Stimulated activated CD8-positive, alpha-beta memory T cell treated with anti-CD3 and anti-CD28 coated beads, Interleukin-4, amount 100 ng/mL, for 24 hours (primary cell): ENCODE results near the gene R3HDML.
"Not testable (repeated sequence)": the region's sequence is repeated elsewhere in the genome, so short reads cannot be mapped to it uniquely, and the experiment has no call there.

Experiments
- DNase-seq: peaks from one replicate; pipeline ENCODE4 v3.0.0-alpha.2; 2020; ENCODE audit warnings: low read depth

The R3HDML gene, protein sequence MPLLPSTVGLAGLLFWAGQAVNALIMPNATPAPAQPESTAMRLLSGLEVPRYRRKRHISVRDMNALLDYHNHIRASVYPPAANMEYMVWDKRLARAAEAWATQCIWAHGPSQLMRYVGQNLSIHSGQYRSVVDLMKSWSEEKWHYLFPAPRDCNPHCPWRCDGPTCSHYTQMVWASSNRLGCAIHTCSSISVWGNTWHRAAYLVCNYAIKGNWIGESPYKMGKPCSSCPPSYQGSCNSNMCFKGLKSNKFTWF

DNA sequence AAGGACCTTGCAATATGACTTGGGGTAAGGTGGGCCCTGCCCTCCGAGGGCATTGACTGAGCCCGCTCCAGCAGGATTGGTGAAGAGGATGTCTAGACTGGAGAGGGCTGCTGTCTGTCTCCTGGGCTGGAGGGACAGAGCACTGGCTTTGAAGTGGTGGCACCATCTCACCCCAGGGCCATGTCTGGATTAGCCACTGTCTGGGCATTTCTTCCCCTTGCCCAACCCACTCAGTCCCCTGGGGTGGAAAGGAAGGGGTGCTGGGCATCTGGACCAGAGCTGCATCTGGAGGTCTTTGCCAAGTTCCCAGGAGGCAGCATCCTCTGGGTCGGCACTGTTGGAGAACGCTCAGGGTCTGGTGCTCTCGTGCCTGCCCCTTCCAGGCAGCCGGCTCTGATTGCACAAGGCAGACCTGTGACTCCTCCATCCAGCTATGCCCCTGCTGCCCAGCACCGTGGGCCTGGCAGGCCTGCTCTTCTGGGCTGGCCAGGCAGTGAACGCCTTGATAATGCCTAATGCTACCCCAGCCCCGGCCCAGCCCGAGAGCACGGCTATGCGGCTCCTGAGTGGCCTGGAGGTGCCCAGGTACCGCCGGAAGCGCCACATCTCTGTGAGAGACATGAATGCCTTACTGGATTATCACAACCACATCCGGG is at the start of gene R3HDML:
R3HDML (plus strand) TSS at position 319 of the 656 bp plus-strand sequence; CDS start at position 434, 115 bp downstream.
- DNase-seq = no peak

DNA sequence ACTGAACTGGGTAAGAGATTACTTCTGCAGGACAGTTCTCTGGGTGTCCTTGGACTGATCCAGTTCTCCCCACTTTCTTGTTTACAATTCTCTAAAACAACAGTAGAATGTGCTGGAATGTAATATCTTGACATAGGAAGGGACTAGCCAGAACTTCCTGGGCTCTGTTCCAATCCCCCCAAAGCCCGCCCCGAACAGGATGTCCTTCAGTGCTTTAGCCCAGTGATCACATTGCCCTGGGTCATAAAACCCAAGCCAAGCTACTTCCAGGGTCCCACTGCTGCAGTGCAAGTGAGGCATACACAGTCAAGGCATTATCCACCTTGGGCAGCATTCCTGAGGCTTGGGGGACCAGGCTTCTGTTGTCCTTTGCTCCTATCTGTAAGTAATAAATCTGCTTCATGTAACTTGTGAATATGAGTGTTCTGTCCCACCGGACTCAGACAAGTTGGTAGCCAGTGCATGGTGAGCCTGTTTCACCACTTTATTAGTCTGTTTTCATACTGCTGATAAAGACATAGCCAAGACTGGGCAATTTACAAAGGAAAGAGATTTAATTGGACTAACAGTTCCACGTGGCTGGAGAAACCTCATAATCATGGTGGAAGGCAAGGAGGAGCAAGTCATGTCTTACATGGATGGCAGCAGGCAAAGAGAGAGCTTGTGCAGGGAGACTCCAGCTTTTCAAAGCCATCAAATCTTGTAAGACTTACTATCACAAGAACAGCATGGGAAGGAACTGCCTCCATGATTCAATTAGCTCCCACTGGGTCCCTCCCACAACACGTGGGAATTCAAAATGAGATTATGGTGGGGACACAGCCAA is 49.4 kb upstream of the R3HDML start:
- no peak for DNase-seq

DNA sequence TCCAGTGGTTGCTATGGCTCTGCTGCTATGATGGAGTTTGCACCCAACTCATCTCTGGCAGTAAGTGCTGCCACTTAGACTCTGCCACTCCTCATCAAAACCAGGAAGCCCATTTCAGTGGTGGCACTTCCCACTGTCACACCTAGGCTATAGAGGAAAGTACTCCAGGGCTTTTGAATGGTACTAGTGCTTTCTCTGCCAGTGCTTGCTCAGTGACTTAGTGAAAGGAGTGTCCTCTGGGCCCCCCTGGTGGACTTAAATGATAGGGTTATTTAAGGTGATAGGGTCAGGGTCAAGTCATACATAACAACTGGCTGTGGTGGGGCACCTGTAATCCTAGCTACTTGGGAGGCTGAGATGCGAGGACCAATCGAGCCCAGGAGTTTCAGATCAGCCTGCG is 48.6 kb upstream of the R3HDML start:
- DNase-seq = no peak

DNA sequence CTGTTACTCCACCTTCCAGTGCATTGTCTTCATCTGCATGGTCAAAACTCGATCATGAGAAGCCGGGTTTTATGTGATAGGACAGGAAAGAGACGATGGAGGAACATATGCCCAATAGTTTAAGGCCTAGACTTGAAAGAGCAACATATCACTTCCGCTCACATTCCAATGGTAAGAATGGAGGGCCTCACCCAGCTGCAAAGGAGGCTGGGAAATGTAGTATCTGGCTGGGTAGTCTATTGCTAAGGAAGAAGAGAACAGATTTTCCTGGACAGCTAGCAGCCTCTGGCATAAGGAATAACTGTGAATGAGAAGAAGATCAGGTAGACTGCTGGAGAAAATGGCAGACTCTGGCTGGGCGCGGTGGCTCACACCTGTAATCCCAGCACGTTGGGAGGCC is 45.1 kb upstream of the R3HDML start:
- DNase-seq = no peak

DNA sequence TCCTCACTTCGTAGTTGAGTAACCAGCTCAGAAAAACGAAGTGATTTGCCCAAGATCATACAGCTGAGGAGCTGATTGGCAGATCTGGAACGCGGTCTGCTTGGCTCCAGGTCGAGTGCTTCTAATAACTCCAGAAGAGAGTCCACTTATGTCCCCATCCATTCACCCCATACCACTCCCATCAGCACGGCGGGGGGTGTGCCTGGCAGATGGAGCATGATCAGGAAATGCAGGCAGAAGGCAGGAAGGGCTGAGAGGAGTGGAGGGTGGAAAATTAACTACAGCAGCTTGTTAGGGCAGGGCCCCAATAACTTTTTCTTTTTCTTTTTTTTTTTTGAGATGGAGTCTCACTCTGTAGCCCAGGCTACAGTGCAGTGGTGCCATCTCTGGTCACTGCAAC is 40.8 kb upstream of the R3HDML start:
- DNase-seq = no peak

DNA sequence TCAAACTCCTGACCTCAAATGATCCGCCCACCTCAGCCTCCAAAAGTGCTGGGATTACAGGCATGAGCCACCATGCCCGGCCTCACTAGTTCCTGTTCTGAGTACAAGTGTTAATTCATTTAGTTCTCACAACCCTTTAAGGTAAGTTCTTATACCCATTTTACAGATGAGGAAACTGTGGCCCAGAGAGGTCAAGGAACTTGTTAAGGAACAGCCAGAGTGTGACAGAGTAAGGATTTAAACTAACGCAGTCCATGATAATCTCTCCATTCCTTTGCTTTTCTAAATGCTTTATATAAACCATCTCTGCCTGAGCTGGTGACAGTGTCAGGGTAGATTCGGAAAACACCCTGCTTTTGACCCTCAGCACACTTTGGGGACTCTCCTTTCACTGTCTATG is 39.1 kb upstream of the R3HDML start:
- DNase-seq = no peak

DNA sequence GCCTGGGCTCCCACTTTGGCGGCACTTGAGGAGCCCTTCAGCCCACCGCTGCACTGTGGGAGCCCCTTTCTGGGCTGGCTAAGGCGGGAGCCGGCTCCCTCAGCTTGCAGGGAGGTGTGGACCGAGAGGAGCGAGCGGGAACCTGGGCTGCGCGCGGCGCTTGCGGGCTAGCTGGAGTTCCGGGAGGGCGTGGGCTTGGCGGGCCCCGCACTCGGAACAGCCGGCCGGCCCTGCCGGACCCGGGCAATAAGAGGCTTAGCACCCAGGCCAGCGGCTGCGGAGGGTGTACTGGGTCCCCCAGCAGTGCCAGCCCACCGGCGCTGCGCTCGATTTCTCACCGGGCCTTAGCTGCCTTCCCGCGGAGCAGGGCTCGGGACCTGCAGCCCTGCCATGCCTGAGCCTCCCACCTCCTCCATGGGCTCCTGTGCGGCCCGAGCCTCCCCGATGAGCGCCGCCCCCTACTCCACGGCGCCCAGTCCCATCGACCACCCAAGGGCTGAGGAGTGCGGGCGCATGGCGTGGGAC is 37.8 kb upstream of the R3HDML start:
- not testable (repeated sequence) for DNase-seq

DNA sequence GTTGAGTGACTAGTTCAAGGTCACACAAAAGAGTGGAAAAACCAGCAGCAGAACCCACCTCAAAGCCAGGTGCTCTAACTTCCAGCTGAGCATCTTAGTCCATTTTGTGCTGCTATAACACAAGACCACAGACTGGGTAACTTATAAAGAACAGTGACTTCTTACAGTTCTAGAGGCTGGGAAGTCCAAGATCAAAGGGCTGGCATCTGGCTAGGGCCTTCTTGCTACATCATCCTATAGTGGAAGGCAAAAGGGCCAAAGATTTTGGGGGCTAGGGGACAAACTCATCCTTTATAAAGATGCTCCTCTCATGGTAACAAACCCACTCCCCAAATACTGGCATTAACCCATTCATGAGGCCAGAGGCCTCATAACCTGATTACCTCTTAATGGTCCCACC is 35.6 kb upstream of the R3HDML start:
- DNase-seq = no peak

DNA sequence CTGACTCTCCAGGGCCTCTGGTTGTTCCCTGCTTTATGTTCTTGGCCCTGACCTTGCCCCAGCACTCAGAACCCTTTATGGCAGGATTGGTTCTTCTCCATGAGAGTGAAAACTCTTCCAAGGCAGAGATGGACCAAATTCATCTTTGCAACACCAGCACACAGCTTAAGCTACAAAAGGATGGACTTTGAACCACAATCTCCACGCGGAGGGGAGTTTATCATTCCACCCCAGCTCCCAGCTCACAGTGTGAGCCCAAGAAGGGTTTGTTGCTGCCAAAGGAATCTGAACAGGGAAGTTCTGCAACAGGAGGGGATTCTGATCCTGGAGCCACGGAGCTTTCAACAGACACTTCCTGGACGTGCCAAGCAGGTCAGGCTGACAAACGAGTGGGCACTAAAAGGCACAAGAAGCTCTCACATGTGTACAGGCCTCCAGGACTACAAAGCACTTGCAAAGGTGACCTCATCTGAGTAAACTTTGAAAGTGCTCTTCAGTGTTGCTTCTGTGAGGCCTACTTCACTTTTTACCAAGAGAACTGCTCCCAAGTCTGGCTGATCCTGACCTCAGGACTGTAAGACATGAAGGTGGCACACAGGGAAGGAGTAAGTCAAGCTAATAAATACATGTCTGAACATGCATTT is 34.7 kb upstream of the R3HDML start:
- DNase-seq = no peak

DNA sequence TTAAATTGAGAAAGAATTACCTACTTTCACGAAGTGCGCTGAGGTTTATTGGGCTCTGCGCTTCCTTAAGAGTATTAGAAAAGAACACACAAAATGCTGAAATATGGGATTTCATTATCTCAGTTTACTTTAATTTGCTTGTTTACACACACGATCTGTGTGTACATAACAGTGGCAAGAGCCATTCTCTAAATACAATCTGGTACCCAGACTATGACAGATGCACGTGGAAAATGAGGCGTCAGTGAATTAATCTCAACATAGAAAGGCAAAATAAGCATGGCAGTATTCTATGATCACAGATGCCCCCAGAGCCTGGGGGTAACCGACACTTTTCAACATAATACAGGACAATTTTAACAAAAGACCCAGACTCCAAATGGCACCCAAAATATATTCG is 34.1 kb upstream of the R3HDML start:
- no peak for DNase-seq

DNA sequence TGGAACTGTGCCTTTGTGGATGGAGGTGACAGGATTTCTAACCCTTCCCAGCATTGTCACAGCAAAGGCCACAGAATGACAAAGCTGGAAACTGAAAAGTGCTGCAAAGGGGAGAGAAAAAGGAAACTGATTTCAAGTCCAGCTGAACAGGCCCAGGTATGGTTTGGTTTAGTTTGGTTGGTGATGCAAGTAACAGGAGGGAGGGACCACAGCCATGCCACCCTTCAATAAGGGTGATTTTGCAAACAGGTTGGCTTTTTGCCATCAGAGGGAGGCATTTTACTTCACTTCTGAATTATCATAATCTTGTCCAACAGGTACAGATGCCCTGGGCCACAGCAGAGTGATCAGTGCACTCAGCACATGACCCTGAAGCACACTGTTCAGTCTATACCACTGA is 32.5 kb upstream of the R3HDML start:
- no peak for DNase-seq

DNA sequence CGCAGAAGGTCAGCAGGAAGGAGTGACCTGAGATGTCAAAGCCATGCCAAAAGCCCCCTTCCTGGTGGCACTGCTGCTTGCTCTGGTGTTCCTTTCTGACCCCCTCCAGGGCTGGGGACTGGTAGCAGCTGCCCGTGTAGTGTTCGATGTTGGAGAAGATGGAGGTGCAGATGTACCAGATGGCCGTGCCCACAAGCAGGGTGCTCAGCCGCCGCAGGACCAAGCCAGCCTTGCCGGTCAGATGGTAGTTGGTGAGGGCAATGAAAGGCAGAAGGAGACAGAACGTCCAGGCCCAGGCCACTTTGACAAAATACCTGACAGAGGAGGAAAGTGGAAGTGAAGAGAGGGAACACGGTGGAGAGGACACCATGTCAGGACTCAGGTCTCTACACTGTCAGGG is 29.9 kb upstream of the R3HDML start:
- no peak for DNase-seq

DNA sequence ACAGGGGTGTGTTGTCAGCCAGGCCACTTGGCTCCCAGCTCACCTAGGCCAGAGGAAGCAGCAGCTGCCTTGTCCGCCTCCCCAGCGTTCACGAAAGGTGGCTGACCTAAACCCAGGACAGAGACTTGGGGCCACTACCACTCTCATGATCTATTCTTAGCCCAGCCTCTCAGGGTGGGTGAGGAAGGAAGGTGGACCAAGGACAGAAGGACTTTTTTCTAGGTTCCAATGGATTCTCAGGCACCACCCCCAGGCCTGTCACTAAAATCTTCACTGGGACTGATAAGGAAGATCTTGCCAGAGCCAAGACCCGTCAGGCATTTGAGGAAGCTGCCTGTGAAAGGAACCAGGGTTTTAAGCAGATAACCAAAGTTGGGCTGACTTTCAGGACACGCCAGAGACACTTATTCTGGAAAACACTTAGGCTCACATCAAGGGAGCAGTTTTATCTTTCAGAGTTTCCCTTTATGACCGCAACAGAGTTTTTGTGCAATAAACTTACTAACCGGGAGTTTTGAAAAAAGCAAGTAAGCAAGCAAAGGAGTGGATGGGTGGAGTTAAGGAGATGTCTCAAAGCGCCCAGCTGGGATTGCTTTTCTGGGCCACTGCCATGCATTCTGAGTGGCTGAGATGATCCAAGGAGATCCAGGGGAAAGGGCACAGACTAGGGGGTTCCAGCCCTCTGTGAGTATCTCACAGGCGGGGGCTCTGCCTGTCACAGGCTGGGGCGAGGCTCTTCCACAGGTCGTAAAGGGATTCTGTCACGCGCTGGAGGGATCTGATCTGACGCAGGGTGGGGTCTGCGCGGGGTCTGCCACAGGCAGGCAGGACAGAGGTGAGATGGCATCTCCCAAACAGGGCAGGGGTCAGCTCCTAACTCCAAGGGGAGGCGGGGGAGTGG is 26.8 kb upstream of the R3HDML start:
- no peak for DNase-seq

DNA sequence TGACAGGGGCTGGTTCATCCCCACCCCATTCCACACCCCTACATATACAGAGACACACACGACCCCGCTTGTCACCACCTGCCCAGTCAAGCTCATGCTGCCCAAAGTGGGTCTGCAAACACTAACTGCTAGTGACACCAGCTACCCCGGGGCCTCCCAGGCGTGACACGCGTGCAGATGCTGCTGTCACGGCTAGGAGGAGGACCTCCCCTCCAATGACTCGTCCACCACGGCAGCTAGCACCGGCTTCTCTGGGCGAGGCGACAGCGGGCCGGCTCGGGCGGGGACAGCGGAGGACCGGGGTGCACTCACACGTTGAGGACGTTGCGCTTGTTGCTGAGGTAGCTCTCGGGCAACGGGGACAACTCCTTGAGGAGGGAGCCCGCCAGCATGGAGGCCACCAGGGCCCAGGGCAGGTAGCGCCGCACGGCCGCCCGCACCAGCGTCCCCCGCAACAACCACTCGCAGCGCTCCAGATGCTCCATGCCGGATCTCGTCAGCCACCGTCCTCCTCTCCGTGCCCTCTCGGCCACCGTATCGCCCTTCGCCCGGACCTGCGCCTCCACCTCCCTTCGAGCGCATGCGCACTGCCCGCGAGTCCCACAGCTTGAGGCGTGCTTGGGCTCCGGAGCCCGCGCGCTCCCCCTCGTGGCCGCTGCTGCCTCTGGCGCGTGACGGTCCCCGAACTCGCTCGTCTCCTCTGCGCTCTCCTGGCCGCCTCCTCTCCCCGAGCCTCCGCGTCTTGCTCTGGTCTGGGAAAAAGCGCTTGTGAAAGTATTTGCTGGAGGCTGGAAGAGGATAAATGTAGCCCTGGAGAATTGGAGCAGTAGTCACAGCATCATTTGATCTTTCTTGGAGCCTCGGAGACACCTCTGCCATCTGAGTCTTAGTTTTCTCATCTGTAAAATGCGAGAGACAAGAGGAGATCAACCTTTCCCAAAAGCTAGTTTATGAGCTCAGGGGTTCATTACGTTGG is 25.9 kb upstream of the R3HDML start, which contains the start of gene FITM2:
FITM2 (minus strand) TSS at position 539 of the 976 bp plus-strand sequence; CDS start at position 485, 54 bp downstream.
- DNase-seq = peak; percentile 97

DNA sequence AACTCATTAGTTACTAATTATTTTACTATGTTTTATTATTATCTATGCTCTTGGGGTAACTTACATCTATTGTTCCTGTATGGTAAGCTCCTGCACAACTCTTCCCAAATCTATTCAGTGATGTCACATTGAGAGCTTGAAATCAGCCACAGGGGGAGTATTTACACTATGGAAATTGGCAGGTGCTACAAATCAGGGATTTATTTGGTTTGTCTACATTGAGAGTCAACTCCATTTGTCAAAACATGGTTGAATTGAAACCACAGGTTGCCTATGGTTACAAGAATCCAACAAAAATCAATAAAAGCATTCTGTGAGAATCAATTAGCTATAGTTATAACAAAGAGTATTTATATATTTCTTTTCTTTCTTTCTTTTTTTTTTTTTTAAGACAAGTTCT is 22.0 kb upstream of the R3HDML start:
- DNase-seq = no peak

DNA sequence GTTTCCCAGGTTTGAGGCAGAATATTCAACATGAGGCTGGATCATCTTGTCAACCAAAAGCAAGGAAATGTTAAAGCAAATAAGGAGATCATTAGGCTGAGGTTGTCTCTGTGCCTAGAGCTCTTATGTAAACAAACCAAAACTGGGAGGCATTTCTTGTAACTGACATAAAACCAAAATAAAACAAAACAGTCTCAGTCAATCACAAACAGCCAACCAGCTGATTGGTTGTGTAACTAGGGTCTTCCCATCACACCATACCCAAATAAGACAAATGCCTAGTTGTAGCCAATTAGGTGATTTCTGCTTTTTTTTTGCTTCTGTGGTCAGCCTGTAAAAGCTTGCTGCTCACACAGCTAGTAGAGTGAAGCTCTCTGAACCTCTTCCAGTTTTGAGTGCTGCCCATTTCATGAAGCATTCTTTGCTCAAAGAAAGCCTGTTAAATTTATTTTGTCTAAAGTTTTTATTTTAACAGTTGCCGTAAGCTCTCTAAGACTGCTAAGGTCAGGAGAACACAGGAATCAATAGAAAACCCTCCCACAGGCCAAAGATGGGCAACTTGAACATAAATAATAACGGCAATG is 16.9 kb upstream of the R3HDML start:
- no peak for DNase-seq

DNA sequence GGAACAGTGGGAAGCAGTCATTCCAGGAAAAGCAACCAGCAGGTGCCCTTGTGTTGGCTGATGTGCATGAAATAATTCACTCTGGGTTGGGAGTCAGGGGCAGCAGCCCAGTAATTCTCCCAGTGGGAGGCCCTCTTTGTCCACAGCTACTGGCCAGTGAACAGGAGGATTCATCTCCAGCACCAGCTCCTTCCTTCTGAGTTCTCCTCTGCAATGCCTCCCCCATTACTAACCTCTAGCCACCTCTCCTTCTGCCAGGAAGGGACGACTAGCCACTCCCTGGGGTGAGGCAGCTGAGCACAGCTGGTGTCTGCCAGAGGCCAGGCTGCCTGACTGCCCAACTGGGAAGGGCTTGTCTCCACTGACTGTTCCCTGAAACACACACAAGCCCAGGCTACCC is 12.5 kb upstream of the R3HDML start:
- no peak for DNase-seq

DNA sequence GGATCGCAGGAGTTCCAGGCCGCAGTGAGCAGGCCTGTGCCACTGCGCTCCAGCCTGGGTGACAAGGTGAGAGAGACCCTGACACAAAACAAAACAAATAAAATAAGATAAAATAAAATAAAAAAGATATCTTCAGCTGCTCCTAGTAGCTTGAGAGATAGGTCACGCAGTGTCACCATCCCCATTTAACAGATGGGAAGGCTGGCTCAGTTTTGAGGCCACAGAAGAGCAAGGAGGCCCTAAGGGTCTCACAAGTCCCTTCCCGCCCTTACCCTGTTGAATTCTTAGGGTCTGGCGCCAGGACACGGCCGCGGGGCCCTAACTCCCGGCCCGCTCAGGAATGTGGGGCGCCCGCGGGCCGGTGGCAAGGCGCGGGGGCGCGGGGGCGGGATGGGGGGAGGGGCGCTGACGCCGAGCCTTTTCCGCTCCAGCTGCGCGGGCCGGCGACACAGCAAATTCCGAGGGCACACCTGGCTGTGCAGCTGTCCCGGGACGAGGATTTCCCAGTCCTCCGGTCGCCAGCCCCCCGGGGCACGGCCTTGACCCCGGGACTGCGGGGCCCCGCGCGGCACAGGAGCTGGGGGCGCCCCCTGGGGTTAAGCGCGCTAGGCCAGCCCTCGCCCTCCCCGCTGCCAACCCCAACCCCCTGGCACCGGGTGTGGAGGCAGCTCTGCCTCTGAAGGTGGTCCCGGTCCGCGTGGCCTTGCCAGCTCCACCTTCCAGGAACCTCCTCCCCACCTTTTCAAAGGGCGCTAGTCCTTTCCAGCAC is 10.3 kb upstream of the R3HDML start:
- DNase-seq = no peak

DNA sequence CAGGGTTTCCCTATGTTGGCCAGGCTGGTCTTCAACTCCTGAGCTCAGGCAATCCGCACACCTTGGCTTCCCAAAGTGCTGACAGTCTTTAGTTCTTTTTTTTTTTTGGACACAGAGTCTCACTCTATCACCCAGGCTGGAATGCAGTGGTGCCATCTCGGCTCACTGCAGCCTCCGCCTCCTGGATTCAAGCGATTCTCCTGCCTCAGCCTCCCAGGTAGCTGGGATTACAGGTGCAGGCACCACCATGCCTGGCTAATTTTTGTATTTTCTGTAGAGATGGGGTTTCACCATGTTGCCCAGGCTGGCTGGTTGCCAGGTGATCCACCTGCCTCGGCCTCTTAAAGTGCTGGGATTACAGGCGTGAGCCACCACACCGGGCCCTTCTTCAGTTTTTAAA is 9.1 kb upstream of the R3HDML start:
- not testable (repeated sequence) for DNase-seq
